Measurements from ENCODE around the gene GNG12.

DNA sequence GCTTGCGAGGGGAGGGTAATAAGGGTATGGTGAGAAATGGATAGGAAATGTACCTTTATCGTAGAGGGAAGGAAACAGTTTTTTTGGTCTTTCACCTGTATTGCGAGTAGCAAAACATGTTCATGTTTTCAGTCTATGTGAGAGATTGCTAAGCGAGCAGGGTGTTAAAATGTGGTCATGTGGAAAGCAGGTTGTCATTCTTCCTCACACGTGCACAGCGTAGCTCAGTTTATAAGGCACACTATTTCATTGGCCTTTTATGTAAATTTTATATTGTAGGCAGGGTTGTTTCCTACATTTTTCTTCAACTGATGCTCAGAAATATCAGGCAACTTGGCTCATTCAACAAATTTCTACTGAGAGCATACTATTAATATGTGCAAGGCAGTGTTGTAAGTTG, 18.5 kb upstream of the GNG12 start:
- TF ChIP-seq, protein P1, sequence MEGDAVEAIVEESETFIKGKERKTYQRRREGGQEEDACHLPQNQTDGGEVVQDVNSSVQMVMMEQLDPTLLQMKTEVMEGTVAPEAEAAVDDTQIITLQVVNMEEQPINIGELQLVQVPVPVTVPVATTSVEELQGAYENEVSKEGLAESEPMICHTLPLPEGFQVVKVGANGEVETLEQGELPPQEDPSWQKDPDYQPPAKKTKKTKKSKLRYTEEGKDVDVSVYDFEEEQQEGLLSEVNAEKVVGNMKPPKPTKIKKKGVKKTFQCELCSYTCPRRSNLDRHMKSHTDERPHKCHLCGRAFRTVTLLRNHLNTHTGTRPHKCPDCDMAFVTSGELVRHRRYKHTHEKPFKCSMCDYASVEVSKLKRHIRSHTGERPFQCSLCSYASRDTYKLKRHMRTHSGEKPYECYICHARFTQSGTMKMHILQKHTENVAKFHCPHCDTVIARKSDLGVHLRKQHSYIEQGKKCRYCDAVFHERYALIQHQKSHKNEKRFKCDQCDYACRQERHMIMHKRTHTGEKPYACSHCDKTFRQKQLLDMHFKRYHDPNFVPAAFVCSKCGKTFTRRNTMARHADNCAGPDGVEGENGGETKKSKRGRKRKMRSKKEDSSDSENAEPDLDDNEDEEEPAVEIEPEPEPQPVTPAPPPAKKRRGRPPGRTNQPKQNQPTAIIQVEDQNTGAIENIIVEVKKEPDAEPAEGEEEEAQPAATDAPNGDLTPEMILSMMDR (IDR thresholded peaks at IDR 0.05) = no peak
- no peak for TF ChIP-seq POLR2A (IDR thresholded peaks at IDR 0.05)

Data from adrenal gland (tissue), 5 donors.